Esophagus muscularis mucosa (tissue), 3 donors: Measurements from ENCODE around the gene ABI1.

Experiments
- CTCF ChIP-seq, 3 experiments: fragments of 200-600 bp in 2 of 3; fragments of 450-650 bp in 1 of 3; sonication (generic) in 2 of 3; IDR thresholded peaks; one replicate each; pipeline ENCODE4 v1.5.1; 2017 to 2019; ENCODE audit warnings: antibody characterized with exemption in 3 of 3, mild to moderate bottlenecking in 2 of 3, moderate library complexity in 1 of 3
- POLR2A ChIP-seq: fragments of 450-650 bp; IDR thresholded peaks from one replicate; pipeline ENCODE4 v1.6.1; 2017; ENCODE audit warnings: antibody characterized with exemption, moderate library complexity, mild to moderate bottlenecking, low read depth
- POLR2AphosphoS5 ChIP-seq, 2 donors: sonication (generic); formaldehyde crosslinking; IDR thresholded peaks; one replicate each; pipeline ENCODE4 v1.6.1; 2017; ENCODE audit warnings: antibody characterized with exemption in 2 of 2

DNA sequence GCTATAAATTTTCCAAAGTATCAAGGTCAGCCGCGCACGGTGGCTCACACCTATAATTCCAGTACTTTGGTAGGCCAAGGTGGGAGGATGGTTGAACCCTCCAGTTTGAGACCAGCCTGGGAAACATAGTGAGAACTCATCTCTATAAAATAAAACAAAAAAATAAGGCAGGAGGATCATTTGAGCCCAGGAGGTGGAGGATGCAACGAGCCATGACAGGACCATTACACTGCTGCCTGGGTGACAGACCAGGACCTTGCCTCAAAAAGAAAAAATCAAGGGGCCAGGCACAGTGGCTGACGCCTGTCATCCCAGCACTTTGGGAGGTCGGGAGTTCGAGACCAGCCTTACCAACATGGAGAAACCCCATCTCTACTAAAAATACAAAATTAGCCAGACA, 60.3 kb downstream of the ABI1 start:
- TF ChIP-seq CTCF (IDR thresholded peaks at IDR 0.05) (no peak), POLR2A (no peak), POLR2AphosphoS5 (IDR thresholded peaks at IDR 0.05) (no peak)
